ENCODE data around the gene SFT2D1. TPM values are rescaled to one million over a fixed set of nuclear protein-coding genes. Genes with fewer than 3 reads are reported as not detected.

Gene SFT2D1
- total RNA-seq, 4 donors from 2014 or later = 36.8 to 53.5 (median 48.4) TPM

DNA sequence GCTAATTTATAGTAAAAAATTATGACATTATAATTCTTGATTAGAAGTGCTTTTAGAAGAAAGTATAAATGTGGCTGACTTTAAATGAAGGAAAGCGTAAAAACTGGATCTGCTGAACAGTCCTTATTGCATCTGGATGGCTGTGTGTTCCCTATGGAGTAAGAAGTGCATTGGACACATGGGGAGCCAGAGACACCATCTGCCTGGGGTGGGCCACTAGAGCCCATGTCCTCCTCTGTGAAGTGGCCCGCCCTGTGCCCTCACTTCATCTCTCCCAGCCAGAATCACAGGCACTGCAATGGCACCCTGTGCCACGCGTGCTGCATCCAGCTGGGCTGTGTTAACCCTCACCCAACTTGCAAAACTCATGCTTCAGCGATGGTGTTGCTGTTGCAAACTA is 13.2 kb upstream of the SFT2D1 start:
- intact Hi-C loops (cut with DNase I) = no loop called here
- 45 to 48% methylated on average over 5 of the region's 5 CpGs for WGBS, 2 donors
- Histone ChIP-seq H3K4me1 (no peaks in the 10 kb centered on the region), H3K36me3 (no peaks in the 10 kb centered on the region), H3K4me3 (replicated peaks in 1 of 3) (no peak overlapping the region), H3K27ac (no peak overlapping the region), H3K27me3 (no peaks in the 10 kb centered on the region), H3K9me3 (no peaks in the 10 kb centered on the region)
- peak in 1 of 2 donors; percentile 4 for DNase-seq
- TF ChIP-seq, protein P1, sequence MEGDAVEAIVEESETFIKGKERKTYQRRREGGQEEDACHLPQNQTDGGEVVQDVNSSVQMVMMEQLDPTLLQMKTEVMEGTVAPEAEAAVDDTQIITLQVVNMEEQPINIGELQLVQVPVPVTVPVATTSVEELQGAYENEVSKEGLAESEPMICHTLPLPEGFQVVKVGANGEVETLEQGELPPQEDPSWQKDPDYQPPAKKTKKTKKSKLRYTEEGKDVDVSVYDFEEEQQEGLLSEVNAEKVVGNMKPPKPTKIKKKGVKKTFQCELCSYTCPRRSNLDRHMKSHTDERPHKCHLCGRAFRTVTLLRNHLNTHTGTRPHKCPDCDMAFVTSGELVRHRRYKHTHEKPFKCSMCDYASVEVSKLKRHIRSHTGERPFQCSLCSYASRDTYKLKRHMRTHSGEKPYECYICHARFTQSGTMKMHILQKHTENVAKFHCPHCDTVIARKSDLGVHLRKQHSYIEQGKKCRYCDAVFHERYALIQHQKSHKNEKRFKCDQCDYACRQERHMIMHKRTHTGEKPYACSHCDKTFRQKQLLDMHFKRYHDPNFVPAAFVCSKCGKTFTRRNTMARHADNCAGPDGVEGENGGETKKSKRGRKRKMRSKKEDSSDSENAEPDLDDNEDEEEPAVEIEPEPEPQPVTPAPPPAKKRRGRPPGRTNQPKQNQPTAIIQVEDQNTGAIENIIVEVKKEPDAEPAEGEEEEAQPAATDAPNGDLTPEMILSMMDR (IDR thresholded peaks at IDR 0.05) = no peak
- no peak for TF ChIP-seq POLR2A (IDR thresholded peaks at IDR 0.05)

DNA sequence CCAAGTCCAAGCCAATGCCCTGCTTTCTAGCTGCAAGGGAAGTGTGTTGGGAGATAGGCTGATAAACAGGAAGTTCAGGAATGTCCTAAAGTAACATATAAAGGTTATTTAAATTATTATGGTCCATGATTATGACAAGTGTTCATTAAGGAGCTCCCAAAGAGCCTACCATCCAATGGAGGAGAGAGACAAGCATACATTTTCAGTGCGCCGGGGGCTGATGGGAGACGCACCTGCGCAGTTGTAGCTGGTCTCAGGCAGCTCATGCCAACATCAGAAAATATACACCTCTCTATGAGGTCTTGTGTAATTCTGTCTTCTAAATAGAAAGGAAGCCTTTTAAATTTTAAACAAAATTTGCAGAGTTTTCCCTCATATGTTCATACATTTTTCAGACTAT is 12.6 kb upstream of the SFT2D1 start:
- Histone ChIP-seq H3K9me3 (no peaks in the 10 kb centered on the region), H3K27me3 (no peaks in the 10 kb centered on the region), H3K36me3 (no peaks in the 10 kb centered on the region), H3K4me1 (no peaks in the 10 kb centered on the region), H3K27ac (no peak overlapping the region), H3K4me3 (replicated peaks in 1 of 3) (no peak overlapping the region)
- DNase-seq = no peak
- intact Hi-C loops (cut with DNase I) = no loop called here
- WGBS, 2 donors = 93 to 98% methylated on average over 4 of the region's 4 CpGs
- TF ChIP-seq POLR2A (IDR thresholded peaks at IDR 0.05) = no peak
- TF ChIP-seq, protein P1 (IDR thresholded peaks at IDR 0.05) = no peak

DNA sequence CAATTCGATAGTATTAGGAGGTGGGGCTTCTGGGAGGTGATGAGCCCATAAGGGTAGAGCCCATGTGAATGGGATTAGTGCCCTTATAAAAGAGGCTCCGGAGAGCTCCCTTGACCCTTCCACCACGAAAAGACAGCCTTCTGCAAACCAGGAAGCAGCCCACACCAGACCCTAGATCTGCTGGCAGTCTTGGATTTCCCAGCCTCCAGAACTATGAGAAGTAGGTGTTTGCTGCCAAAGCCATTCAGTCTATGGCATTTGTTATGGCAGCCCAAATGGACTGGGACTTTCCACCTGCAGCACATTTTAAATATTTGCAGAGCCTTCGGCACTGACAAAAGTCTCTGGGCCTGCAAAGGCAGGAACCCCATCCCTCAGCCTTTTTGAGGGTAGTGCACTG is 11.8 kb upstream of the SFT2D1 start:
- H3K27me3 ChIP-seq = no peaks in the 10 kb centered on the region
- no peak for TF ChIP-seq POLR2A (IDR thresholded peaks at IDR 0.05)
- TF ChIP-seq, protein P1 (IDR thresholded peaks at IDR 0.05) = no peak
- DNase-seq = no peak
- no peaks in the 10 kb centered on the region for H3K9me3 ChIP-seq
- intact Hi-C loops (cut with DNase I) = no loop called here
- no peak overlapping the region for H3K27ac ChIP-seq
- WGBS, 2 donors = 90 to 91% methylated on average over 4 of the region's 4 CpGs
- no peaks in the 10 kb centered on the region for H3K4me1 ChIP-seq
- no peak overlapping the region for H3K4me3 ChIP-seq (replicated peaks in 1 of 3)
- no peaks in the 10 kb centered on the region for H3K36me3 ChIP-seq

DNA sequence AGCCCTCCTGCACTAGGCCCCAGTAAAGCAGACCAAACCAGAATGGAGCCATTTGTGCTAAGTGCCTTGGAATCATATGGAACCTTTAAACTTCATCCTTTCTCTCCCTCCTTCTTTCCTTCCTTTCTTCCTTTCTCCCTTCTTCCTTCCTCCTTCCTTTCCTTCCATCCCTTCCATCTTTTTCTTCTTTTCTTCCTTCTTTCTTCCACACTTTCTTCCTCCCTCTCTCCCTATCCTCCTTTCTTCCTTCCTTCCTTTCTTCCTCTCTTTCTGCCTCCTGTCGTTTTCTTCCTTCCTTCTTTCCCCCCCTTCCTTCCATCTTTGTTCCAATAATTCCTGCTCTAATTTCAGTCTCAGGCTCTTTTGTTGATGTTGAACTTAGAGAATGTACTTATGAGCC is 11.2 kb upstream of the SFT2D1 start:
- intact Hi-C loops (cut with DNase I) = no loop called here
- Histone ChIP-seq H3K9me3 (no peaks in the 10 kb centered on the region), H3K36me3 (no peaks in the 10 kb centered on the region), H3K4me1 (no peaks in the 10 kb centered on the region), H3K27ac (no peak overlapping the region), H3K4me3 (replicated peaks in 1 of 3) (no peak overlapping the region), H3K27me3 (no peaks in the 10 kb centered on the region)
- 64 to 77% methylated on average over 1 of the region's 1 CpG for WGBS, 2 donors
- DNase-seq = no peak
- TF ChIP-seq, protein P1 (IDR thresholded peaks at IDR 0.05) = no peak
- TF ChIP-seq POLR2A (IDR thresholded peaks at IDR 0.05) = no peak

DNA sequence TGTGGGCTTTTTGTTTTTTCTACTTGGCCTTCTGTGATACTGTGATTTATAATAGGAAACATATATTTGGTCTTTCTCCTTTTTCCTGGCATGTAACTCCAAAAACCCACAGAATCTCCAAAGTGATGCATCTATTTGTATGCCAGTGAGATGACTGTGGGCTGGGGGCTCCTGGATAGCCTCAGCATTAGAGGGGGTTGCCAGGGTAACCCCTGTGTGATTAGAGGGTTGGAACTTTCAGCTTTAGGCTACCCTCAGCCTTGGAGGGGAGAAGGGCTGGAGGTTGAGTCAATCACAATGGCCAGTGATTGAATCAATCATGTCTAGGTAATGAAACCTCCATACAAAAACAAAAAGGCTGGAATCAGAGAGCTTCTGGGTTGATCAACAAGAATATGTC is 10.6 kb upstream of the SFT2D1 start:
- no peak for TF ChIP-seq POLR2A (IDR thresholded peaks at IDR 0.05)
- TF ChIP-seq, protein P1 (IDR thresholded peaks at IDR 0.05) = no peak
- no peak overlapping the region for H3K4me3 ChIP-seq (replicated peaks in 1 of 3)
- intact Hi-C loops (cut with DNase I) = no loop called here
- H3K9me3 ChIP-seq = no peaks in the 10 kb centered on the region
- H3K4me1 ChIP-seq = no peaks in the 10 kb centered on the region
- H3K36me3 ChIP-seq = no peaks in the 10 kb centered on the region
- H3K27me3 ChIP-seq = no peaks in the 10 kb centered on the region
- H3K27ac ChIP-seq = no peak overlapping the region
- no peak for DNase-seq
